H4 (cell line): ENCODE results near the gene VSIG4. TPM values are rescaled to one million over a fixed set of nuclear protein-coding genes. Genes with fewer than 3 reads are reported as not detected.
"Not testable (repeated sequence)": the region's sequence is repeated elsewhere in the genome, so short reads cannot be mapped to it uniquely, and the experiment has no call there.

Source experiments
- DNase-seq: peaks from one replicate; pipeline ENCODE4 v3.0.0-alpha.2; 2015; ENCODE audit warnings: low spot score
- total RNA-seq: library from RNA; depleted of rRNA; stranded (reverse); fragments of >200 nt; shearing (Covaris generic); gene quantifications from 2 replicates; pipeline ENCODE4 v1.2.3, GENCODE V29; 2014; rRNA removed

The VSIG4 gene
- not detected in 2 replicates for total RNA-seq

- DNase-seq = no peak
Observed at GRCh38 chrX:66039944-66040343, at the start of gene VSIG4. VSIG4 (minus strand) TSS chrX:66040080; CDS start chrX:66039998, 82 bp downstream.

- DNase-seq = no peak
Observed at GRCh38 chrX:66076801-66077200, 36.9 kb upstream of the VSIG4 start.

- peak; percentile 2 for DNase-seq
Observed at GRCh38 chrX:66074920-66075879, 35.3 kb upstream of the VSIG4 start.

GRCh38 chrX:66071126-66071525 is 31.2 kb upstream of the VSIG4 start:
- no peak for DNase-seq

GRCh38 chrX:66064261-66064660 is 24.4 kb upstream of the VSIG4 start:
- DNase-seq = no peak

- not testable (repeated sequence) for DNase-seq
Observed at GRCh38 chrX:66057019-66057418, 17.1 kb upstream of the VSIG4 start.

GRCh38 chrX:66054978-66055377 is 15.1 kb upstream of the VSIG4 start:
- DNase-seq = no peak

GRCh38 chrX:66053414-66053813 is 13.5 kb upstream of the VSIG4 start:
- DNase-seq = no peak

GRCh38 chrX:66051980-66052379 is 12.1 kb upstream of the VSIG4 start:
- DNase-seq = no peak

GRCh38 chrX:66050140-66050569 is 10.3 kb upstream of the VSIG4 start:
- DNase-seq = no peak

- no peak for DNase-seq
Observed at GRCh38 chrX:66049056-66049455, 9.2 kb upstream of the VSIG4 start.

- no peak for DNase-seq
Observed at GRCh38 chrX:66046612-66047235, 6.8 kb upstream of the VSIG4 start.

GRCh38 chrX:66045894-66046293 is 6.0 kb upstream of the VSIG4 start:
- DNase-seq = no peak

- no peak for DNase-seq
Observed at GRCh38 chrX:66043584-66043983, 3.7 kb upstream of the VSIG4 start.

- DNase-seq = no peak
Observed at GRCh38 chrX:66042307-66043077, 2.6 kb upstream of the VSIG4 start.

- no peak for DNase-seq
Observed at GRCh38 chrX:66038115-66038514, 1.8 kb downstream of the VSIG4 start.

- no peak for DNase-seq
Observed at GRCh38 chrX:66036231-66036630, 3.6 kb downstream of the VSIG4 start.

GRCh38 chrX:66035667-66036066 is 4.2 kb downstream of the VSIG4 start:
- DNase-seq = no peak

GRCh38 chrX:66030505-66031317 is 9.2 kb downstream of the VSIG4 start:
- DNase-seq = no peak

GRCh38 chrX:66028936-66029335 is 10.9 kb downstream of the VSIG4 start:
- DNase-seq = no peak

- DNase-seq = no peak
Observed at GRCh38 chrX:66024570-66024969, 15.3 kb downstream of the VSIG4 start.
